Cardiac fibroblast (primary cell): ENCODE results near the gene LRMDA.

Experiments
- DNase-seq, 2 donors: peaks; one replicate each; pipeline versions ENCODE4 v3.0.0 to v3.0.0-alpha.2; 2010; ENCODE audit warnings: low read depth in 2 of 2
- H3K4me3 ChIP-seq, 2 donors: replicated peaks in 1 of 2; 1 replicate in 1 of 2; 2 replicates in 1 of 2; pipeline ENCODE4 v1.5.1; 2011; ENCODE audit warnings: low read depth in 2 of 2, low read length in 2 of 2, mild to moderate bottlenecking in 2 of 2, moderate library complexity in 1 of 2
- TF ChIP-seq, protein P1 (sequence below): IDR thresholded peaks from one replicate; pipeline ENCODE4 v1.5.1; 2011; ENCODE audit warnings: low read depth, mild to moderate bottlenecking, low read length, inconsistent platforms

The LRMDA gene

DNA sequence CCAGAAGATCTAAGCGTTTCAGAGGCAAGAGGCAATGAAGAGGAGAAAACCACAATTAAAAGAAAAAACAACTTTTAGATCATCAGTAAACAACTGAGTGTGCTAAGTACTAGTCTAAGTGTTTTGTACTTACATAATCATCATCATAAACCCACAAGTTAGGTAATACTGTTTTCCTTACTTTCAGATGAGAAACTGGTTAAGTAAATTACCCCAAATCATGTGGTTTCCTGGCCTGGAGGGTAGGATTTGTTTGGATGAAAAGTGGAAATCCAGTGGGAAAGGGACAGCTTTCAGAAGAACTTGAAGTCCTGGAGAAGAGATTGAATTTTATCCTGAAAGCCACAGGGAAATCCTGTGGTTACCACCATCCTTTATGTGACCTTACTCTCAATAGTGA lies 463.3 kb downstream of the LRMDA start:
- H3K4me3 ChIP-seq, result no peak overlapping the region
- TF ChIP-seq, protein P1, sequence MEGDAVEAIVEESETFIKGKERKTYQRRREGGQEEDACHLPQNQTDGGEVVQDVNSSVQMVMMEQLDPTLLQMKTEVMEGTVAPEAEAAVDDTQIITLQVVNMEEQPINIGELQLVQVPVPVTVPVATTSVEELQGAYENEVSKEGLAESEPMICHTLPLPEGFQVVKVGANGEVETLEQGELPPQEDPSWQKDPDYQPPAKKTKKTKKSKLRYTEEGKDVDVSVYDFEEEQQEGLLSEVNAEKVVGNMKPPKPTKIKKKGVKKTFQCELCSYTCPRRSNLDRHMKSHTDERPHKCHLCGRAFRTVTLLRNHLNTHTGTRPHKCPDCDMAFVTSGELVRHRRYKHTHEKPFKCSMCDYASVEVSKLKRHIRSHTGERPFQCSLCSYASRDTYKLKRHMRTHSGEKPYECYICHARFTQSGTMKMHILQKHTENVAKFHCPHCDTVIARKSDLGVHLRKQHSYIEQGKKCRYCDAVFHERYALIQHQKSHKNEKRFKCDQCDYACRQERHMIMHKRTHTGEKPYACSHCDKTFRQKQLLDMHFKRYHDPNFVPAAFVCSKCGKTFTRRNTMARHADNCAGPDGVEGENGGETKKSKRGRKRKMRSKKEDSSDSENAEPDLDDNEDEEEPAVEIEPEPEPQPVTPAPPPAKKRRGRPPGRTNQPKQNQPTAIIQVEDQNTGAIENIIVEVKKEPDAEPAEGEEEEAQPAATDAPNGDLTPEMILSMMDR, result no peak
- DNase-seq, result no peak

DNA sequence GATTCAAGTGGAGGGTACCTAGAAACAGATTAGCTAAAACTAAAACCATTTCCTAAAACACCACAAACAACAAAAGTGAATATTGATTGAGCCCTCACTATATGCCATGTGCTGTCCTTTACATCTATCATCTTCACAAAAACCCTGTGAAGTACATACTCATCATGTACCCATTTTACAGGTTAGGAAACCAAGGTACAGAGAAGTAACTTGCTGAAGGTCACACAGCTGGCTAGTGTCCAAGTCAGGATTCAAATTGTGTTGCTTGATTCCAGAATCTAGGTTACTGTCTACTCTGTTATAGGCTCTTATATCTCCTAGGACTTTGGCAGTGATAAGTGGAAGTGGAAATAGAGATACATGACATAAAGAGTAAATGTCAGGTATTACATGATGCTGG lies 463.8 kb downstream of the LRMDA start:
- no peak overlapping the region for H3K4me3 ChIP-seq
- DNase-seq, result no peak
- TF ChIP-seq, protein P1, result no peak

DNA sequence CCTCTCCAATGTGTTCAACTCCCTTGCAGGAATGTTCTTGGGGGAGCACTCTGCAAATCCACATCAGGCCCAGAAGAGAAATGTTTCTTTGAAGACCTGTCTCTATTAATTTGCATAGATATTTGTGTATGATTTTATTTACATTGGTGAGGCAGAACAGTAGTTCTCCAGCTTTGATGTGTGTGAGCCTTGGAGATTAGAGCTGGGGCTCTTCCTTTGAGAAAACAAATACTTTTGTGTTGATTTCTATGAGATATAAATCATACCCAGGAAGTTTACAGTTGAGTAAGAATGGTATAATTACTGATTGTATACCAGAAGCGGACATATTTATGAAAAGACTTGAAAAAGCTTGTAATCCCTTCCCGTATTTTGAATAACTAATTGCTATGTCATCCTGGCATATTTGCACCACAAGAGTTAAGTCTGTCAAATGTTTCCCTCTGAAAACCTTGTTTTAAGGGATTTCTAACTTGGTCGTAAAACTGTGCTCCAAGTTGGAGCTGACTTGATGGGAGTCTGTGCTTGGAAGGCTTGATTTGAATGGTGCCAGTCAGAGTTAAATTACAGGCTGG lies 468.5 kb downstream of the LRMDA start:
- DNase-seq, result no peak
- H3K4me3 ChIP-seq, result no peak overlapping the region
- TF ChIP-seq, protein P1, result no peak

DNA sequence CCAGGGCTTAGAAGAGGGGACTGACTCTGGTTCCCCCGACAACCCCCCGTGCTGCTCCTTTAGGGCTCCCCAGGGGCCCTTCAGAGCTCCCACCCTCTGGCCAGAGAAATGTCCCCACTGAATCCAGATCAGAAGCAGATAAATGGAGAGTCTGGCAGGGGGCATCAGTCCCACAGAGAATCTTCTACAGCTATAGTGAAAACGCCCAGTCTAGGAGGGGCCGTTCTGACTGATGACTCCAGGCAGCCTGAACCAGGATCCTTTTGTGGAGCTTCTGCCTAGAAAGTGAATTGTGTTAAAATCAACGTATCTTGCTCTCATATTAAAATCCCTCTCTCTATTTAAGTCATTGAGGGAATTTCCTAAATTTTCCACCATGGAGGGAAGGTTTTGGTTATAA lies 471.4 kb downstream of the LRMDA start:
- H3K4me3 ChIP-seq, result no peak overlapping the region
- no peak for DNase-seq
- TF ChIP-seq, protein P1, result no peak

DNA sequence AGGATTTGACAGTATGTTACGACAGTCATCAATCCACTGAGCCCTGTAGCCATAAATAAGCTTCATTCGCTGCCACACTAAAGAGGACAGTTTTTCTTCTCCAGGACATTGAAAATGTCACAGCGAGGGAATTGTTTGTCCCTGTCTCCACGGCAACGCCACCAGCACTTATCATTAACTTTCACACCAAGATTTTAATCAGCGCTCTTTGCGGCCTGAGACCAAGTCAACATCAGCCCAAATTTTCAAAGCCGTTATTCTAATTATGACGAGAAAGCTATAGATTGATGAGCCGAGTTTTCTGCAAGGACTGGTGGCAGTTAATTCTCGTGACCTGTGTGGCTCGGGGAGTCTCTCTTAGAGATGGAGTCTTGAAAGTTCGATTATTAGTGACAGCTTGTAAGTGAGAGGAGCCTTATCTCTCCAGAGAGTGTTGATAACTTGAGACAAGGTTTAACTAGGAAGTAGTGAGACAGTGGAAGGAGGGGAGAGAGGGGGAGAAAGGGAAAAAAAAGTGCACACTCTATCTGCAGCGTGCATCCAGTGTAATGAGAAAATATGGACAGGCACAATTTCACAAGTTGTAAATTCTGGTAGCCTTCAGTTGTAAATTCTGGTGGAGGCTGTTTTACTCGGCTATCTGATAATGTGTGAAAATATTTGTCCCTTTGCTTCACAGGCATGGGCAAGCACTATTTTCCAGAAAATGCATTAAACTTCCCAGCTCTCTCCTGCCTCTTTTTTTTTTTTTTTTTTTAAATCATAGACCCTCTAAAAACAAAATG lies 473.3 kb downstream of the LRMDA start:
- H3K4me3 ChIP-seq, result no peak overlapping the region
- TF ChIP-seq, protein P1, result no peak
- no peak for DNase-seq

DNA sequence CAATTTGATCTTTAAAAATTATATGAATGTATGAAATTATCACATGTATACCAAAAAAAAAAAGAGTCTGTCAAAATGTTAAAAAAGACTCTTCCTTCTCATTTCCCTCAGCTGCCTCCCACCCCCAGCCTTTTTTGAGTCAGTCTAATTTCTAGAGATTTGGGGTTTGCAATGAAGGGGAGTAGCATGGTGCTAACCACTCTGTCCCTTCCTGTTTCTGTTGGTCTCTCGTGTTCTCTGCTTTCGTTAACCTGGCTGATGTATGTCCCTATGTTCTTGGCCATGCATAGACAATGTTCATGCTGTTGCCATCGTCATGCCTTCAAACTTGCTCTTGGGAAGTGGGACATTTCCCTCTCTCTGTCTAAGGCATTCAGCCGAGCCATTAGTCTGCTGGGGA lies 474.1 kb downstream of the LRMDA start:
- H3K4me3 ChIP-seq, result no peak overlapping the region
- no peak for DNase-seq
- TF ChIP-seq, protein P1, result no peak
